ENCODE data around the gene CGN. TPM values are rescaled to one million over a fixed set of nuclear protein-coding genes. Genes with fewer than 3 reads are reported as not detected.

CGN gene
- total RNA-seq, 1 experiment from 2014 or later, result 30.9 TPM

GRCh38 chr1:151577173-151577572 lies 66.0 kb downstream of the CGN start:
- H4K91ac ChIP-seq (ENCODE audit: insufficient read length, low read depth, low read length), result no peak overlapping the region
- no peak overlapping the region for H3K4me2 ChIP-seq (ENCODE audit: insufficient read depth, insufficient read length, low read length)
- H4K8ac ChIP-seq (replicated peaks; ENCODE audit: insufficient read length, low read depth, low read length), result no peak overlapping the region
- H3K14ac ChIP-seq (ENCODE audit: insufficient read depth, low read length), result no peak overlapping the region
- no peak overlapping the region for H3T11ph ChIP-seq (ENCODE audit: low read length)
- 0 out of 3 replicates have a peak, but pooled peaks have one; percentile 13 for TF ChIP-seq CTCF (conservative IDR thresholded peaks at IDR 0.05)
- H3K23ac ChIP-seq (ENCODE audit: insufficient read length, low read depth, low read length), result no peak overlapping the region
- H2AK5ac ChIP-seq (ENCODE audit: insufficient read length, low read length), result no peak overlapping the region
- no peak overlapping the region for H2BK12ac ChIP-seq (ENCODE audit: insufficient read length, low read depth, low read length)
- H3K18ac ChIP-seq (ENCODE audit: insufficient read length, low read depth, low read length), result no peak overlapping the region
- no peaks in the 10 kb centered on the region for H4K20me1 ChIP-seq (ENCODE audit: control insufficient read depth, insufficient read depth, insufficient read length)
- Mint-ChIP-seq H3K9me3 (no peaks in the 10 kb centered on the region), H3K4me1 (peaks cover 8 to 10% of the 10 kb centered on the region in 2 experiments), H3K4me3 (no peak overlapping the region), H3K27me3 (ENCODE audit: low read depth) (no peaks in the 10 kb centered on the region), H3K27ac (peak overlapping the region in 1 of 3 experiments; percentile 46; a peak in 1 of 7 replicates), H3K36me3 (ENCODE audit: insufficient read depth in 1 of 3, low read depth in 3 of 3) (peaks cover 8 to 57% (median 37%) of the 10 kb centered on the region in 3 experiments)
- no peaks in the 10 kb centered on the region for H3K9me3 ChIP-seq (ENCODE audit: control insufficient read depth, low read depth, low read length)
- no peak overlapping the region for H2BK5ac ChIP-seq (ENCODE audit: insufficient read length, low read length)
- H3K9ac ChIP-seq (ENCODE audit: extremely low read depth, insufficient read length, low read length), result no peak overlapping the region
- H3K79me1 ChIP-seq (ENCODE audit: insufficient read depth, low read depth, low read length, poor library complexity, severe bottlenecking), result no peaks in the 10 kb centered on the region
- no peaks in the 10 kb centered on the region for H3K27me3 ChIP-seq (ENCODE audit: insufficient read depth, low read length)
- no peaks in the 10 kb centered on the region for H3K23me2 ChIP-seq (ENCODE audit: insufficient read length, low read depth, low read length, poor library complexity, severe bottlenecking)
- WGBS (ENCODE audit: extremely low coverage, insufficient read length, low lambda C conversion rate), result no CpG with 5 or more reads among the region's 2 CpGs
- H3K56ac ChIP-seq (ENCODE audit: insufficient read length, low read depth, low read length), result no peak overlapping the region
- no peak overlapping the region for H3K4ac ChIP-seq (ENCODE audit: low read depth, low read length)
- no peak overlapping the region for H2BK120ac ChIP-seq (ENCODE audit: low read depth, low read length, poor library complexity, severe bottlenecking)
- H2BK20ac ChIP-seq (ENCODE audit: low read depth, low read length, poor library complexity, severe bottlenecking), result no peak overlapping the region
- no peak overlapping the region for H2AFZ ChIP-seq (ENCODE audit: low read length)
- no peaks in the 10 kb centered on the region for H3K79me2 ChIP-seq (ENCODE audit: insufficient read depth, low read length)
- no peak for DNase-seq
- H3K27ac ChIP-seq (ENCODE audit: insufficient read length, low read depth, low read length), result no peak overlapping the region
- H4K5ac ChIP-seq (ENCODE audit: insufficient read length, low read depth, low read length), result no peak overlapping the region
- no peaks in the 10 kb centered on the region for H3K4me1 ChIP-seq (ENCODE audit: insufficient read depth, low read length)
- H2BK15ac ChIP-seq (ENCODE audit: low read depth, low read length), result no peak overlapping the region
